GM19455 (cell line): ENCODE data around the gene SGO1.
A peak's percentile ranks its signal among the peaks of the same experiment; 100 is the strongest.

Experiments
- ATAC-seq: cut with Tn5 transposase; IDR thresholded peaks from one replicate; pipeline ENCODE4 v1.9.1; 2021; ENCODE audit not compliant: unreplicated experiment

The SGO1 gene

DNA sequence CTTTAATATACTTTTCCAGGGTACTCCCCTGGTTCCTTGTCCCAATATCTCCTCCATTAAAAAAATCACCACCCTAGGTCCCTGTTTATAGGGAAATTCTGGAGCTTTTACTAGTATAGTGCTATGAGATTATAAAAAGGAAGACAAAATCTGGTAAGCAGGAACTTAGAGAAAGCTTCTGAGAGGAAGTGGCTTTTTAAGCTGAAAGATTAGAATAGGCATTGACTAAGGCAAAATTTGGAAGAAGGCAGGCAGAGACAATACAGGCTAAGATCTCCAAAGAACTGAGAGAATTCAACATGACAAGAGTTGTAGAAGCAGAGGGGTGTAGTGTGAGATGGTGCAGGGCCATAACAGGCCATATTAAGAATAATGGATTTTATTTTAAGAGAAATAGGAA, 25.8 kb downstream of the SGO1 start:
- ATAC-seq: no peak

DNA sequence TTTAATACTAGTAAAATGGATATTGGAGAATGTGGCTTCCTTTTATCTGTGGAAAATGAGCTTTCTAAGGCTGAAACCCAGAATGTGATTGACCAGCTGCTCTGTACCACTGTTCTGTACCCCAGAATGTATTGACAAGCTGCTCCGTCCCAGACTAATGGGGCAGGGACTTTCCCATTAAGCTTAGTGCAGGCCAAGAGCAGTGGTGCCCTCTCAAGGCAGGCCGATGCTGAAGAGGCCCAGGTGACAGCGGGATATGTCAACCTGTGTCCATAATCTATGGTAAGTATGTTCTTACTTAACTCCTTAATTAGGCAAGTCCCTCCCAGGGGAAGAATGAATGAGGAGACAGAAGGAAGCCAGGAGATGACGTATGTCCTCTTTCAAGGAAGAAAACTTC, 31.1 kb downstream of the SGO1 start:
- ATAC-seq: no peak

DNA sequence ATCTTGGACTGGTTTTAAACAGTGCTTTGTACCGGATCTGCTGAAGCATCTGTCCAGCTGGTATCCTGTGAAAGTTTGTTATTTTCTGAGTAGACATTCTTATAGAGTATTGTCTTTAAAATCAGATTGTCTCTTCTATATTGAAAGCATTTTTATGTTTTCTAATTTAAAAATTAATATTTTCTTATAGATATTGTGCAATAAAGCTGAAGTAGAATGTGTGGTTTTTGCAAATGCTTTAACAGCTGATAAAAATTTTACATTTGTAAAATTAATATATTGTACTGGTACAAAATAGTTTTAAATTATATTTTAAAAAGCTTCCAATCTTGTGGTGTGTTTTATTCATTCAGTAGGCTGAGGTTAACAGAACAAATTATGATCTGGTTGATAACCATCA, 31.9 kb downstream of the SGO1 start:
- no peak for ATAC-seq

DNA sequence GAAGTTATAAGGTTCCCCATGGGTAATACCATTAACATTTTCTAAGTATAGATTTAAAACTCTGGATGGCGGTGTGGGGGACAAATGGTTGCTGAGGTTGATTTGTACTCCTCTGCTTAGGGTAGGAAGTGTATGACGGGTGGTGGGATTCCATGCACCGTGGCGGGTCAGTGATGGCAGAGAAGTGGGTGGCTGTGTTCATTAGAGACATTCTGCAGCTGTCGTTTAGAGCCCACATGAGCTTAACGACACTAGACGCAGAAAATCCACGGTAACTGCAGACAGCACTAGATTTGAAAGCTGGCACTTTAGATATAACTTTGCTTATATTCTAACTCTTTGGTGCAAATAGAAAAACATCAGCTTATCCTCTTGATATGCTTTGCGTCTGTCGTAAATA, 37.5 kb downstream of the SGO1 start:
- ATAC-seq: no peak

DNA sequence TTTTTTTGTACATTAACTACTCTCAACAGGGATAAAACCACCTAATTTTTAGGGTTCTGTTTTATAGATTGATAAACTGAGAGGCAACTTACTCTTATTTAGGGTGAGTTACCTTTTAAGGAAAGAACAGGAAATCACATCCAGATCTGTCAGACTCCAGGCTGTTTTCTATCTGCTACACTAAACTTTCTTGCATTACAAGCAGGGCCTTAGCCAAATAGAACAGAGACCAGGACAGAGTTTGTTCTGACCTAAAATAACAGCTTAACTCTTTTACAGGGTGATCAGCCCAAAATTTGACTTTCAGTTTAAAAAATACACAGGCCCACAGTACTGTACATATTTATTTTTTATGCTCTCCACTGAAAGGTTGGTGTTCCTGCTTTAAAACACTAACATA, 38.6 kb downstream of the SGO1 start:
- ATAC-seq: no peak

DNA sequence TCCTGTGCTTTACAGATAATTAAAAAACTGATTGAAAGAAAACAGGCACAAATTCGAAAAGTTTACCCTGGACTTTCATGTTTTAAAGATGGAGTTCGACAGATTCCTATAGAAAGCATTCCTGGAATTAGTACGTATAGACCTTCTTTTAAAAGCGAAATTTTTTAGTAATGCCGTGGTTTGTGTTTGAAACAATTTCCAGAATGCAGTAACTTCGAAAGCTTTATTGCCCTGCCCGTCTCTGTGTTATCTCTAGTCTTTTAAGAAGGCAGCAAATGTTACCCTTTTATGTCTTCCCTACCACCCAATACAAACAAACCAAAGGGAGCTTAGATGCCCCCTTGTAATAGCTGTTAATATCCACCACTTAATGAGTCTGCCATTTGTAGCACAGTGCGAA, 39.7 kb downstream of the SGO1 start:
- ATAC-seq: no peak

DNA sequence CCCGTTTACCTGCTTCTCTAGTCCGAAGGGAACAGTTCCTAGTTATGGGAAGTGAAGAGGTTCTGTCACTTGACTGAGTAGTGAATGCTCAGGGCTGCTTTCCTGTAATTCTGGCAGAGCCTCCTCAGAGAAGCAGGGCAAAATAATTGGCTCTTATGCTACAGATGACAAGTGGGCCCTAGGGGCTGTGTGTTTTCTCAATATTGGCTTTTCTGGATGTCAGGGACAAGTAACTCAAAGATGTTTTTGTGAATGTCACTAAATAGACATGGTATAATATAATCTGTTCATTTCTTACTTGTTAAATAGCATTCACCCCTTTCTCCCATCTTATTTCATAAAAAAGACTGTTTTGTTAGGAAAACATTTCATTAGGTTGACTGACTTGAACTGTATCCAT, 40.1 kb downstream of the SGO1 start:
- no peak for ATAC-seq

DNA sequence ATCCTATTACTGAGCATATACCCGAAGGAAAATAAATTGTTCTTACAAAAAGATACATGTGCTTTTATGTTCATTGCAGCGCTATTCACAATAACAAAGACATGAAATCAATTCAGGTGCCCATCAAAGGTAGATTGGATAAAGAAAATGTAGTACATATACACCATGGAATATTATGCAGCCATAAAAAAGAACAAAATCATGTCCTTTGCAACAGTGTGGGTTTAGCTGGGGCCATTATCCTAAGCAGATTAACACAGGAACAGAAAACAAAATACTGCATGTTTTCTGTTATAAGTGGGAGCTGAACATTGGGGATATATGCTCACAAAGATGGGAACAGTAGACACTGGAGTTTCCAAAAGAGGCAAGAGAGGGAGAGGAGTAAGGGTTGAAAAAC, 42.5 kb downstream of the SGO1 start:
- ATAC-seq: no peak

DNA sequence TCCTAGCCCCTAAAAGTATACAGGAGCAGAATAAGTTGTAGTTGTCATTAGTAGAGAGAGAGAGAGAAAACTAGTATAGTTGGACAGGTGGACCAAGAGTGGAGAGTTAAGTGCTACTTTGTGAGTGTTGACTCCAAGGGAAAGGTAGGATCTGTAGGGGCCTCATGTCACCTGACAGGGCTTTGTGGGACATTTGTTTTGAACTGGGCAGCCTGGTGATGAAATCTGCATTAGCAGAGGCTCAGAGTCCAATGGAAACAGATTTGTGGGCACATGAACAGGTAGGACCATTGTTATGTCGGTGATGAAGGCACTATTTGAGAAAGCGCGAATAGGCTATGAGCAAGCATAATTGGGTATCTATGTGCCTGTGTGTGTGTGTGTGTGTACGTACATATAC, 43.5 kb downstream of the SGO1 start:
- no peak for ATAC-seq

DNA sequence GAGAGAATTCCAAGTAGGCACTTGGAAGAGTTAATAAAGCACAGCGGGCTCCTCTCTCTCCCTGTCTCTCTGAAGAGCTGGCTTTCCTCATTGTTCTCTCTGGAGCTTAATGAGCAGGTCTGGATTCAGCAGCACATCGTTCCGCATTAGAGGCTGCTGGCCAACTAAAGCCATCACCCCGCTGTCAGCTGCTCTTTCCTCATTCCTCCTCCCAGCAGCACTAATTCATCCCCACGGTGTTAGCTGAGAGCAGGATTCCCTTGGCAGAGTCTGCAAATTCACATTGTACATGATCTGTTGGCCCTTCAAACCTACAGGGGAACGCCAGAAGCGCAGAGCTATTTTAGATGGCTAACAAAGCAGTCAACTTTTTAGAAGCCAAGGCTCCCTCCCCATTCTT, 44.2 kb downstream of the SGO1 start:
- no peak for ATAC-seq

DNA sequence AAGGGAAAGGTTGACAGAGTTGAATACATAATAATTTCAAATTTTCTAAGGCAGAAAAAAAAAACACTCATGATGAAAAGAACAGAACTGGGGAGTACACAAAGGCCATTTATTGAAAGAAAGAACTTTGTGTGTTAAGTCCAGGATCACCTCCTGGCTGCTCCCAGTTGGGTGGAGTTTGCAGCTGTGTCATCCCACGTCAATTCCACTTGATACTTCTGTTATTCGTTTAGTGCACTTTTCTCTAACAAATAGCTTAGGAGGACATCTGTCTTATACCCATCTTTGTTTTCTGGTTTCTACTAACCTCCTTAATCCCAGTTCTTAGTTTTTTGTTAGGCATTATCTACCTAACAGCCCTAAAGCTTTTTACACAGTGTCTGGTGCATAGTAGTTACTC, 44.7 kb downstream of the SGO1 start:
- ATAC-seq: no peak

DNA sequence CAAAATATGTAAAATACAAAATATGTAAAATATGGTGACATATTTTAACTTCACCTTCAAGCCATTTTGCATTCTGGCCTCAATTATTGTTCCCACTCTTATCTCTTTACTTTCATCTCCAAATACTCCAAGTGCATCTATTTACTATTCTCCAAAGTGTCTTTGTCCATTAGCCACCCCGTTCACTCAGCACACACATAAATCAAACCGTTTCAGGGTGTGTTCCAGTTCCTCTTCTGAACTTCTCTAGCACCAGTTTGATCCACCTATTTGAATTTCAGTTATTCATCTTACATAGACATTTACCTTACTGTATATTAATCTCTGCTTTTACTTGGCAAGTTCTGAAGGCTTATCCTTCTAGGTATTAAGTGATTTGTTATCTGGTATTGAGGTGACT, 45.1 kb downstream of the SGO1 start:
- no peak for ATAC-seq

DNA sequence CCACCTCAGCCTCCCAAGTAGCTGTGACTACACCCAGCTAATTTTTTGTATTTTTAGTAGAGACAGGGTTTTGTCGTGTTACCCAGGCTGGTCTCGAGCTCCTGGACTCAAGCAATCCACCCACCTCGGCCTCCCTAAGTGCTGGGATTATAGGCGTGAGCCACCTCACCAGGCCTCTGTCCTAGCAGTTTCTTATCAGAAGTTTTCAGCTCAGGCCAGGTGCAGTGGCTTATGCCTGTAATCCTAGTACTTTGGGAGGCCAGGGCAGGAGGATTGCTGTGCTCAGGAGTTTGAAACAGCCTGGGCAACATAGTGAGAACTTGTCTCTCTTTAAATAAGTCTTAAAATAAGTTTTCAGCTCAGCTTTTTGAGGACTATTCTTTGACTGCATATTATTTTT, 48.4 kb downstream of the SGO1 start:
- ATAC-seq: no peak

DNA sequence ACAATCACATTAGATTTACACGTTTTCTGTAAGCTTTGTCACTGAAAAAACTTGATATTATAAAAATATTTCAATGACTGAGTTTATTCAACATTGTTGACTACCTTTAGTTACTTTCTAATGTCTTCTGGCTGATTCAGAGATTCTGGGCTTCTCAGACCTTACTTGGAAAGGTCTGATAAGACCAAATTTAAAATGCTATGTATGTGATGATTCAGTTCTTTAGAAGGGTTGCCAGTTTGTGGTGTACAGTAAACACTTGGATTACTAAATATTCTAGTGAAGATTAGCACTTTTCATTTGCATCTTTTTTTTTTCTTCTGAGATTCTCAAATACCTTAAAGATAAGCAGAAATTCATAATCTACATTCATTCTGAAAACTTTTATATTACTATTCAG, 49.8 kb downstream of the SGO1 start:
- ATAC-seq: no peak

DNA sequence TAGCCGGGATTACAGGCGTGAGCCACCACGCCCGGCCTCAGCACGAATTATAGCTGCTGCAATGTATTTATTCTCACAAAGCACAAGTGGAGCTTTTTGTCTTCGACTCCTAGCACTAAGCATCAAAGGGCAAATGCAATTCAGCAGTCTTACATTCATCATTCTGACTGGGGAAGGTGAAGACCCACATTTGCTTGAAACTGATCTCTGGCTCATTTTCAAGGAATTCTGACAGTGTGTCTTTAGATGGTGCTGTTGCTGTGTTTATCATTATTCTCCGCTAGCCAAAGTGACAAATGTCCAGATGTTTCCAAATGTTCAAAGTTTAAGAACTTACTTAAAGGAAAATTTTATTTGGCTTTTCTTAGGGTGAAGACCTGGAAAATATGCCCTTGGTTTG, 55.9 kb downstream of the SGO1 start:
- ATAC-seq: no peak

DNA sequence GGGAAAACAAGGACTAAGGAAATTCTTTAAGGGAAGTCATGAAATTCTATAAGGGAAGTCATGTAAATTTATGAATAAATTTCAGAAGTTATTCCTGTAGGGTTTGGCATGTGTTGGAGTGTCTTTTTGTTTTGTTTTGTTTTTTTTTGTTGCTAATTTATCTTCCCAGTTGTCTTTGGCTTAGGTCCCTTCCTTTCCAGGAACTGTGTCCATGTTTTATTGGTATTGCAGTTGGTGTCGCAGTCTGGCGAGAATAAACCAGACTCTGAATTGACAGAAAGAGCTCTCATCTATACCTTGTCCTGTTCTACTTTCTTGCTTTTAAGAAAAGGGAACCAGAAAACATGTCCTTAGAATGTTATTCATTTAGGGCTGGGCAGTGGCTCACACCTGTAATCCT, 57.6 kb downstream of the SGO1 start:
- ATAC-seq: no peak

DNA sequence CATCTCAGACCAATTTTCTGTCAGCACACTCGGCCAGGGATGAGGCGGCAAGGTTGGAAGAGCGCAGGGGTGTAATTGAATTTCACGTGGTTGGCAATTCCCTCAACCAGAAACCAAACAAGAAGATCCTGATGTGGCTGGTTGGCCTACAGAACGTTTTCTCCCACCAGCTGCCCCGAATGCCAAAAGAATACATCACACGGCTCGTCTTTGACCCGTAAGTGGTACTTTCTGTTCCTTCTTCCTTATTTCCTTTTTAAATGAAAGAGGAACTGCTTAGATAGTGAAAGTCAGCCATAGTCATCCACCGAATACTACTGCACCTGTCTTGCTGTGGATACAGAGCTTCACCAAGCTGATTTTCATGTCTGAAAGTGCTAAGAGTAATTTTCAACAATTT, 60.1 kb downstream of the SGO1 start:
- peak; percentile 100 for ATAC-seq

DNA sequence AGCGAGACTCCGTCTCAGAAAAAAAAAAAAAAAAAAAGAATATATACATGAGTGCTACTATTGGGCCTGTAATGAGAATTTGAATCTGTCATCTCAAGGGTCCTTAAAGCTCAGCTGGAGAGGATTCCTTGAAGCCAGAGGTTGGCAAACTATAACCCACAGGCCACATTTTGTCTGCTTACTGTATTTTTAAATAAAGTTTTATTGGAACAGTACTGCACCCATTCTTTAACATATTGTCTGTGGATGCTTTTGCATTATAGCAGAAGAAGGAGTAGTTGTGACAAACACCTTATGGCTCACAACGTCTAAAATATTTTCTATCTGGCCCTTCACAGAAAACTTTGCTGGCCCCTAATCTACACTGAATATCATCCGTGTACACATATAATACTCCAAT, 60.7 kb downstream of the SGO1 start:
- no peak for ATAC-seq

DNA sequence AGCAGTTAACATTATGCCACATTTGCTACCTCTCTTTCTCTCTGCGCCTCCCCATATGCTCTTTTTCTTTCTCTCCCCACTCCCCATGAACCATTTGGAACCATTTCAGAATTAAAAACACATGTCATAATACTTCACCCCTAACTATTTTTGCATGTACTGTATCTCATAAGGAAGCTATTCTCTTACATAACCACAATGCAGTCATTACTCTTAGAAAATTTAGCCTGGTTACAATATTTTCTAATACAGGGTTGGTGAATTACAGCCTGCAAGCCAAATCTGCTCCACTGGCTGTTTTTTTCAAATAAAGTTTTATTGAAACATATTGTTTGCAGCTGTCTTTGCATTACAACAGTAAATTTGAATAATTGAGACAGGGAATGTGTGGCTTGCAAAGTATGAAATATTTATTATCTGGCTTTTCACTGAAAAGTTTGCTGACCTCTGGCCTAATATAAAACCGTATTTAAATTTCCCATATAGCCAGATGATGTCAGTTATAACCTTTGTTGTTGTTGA, 62.8 kb downstream of the SGO1 start:
- ATAC-seq: no peak

DNA sequence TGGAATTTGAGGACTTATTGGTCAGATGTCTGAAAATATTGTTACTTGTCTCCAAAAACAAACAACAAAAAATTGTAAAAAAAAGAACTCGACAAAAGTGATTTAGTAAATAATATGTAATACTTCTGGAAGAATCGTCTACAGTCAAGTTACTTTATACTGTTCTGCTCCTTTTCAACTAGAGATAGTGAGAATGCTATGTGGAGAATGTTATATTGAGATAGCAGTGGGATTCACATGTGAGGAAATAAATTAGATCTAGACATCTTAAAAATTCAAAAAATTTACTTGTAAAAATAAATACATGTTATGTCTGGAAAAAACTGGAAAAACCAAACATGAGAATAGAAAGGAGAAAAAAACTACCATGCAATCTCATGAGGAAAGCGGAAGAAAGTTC, 64.9 kb downstream of the SGO1 start:
- no peak for ATAC-seq
